ENCODE results near the gene KLHL17.

The KLHL17 gene

DNA sequence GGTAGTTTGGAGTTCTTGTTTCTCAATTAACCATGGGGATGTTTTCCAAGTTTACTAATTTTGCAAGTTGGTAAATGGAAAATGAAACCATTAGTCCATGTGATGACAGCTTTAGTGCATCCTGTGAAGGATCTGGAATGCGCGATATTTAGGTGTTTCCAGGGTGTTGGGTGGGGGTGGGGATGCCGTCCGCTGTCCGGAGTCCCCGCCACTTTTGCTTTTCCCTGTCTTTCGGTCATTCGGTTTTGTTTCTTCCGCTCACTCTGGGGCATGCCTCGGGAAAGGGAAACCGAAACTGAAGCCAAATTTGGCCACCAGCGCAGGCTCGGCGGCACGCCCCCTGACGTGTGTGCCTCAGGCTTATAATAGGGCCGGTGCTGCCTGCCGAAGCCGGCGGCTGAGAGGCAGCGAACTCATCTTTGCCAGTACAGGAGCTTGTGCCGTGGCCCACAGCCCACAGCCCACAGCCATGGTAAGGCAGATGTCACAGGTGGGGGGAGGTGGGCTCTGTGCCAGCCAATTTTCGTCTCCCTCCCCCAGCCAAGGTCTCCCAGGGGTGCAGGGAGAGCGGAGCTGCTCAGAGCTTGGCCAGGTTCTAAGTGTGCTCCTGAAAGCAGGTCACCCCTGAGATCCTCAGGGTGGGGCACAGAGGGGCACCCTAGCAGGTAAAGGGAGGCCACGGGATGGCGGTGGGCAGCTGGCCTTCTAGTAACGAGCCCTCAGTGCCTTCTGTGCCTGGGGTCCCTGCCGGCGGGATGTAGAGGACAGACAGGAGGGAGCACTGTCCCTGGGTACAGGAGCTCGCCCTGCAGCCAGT lies 52.9 kb downstream of the KLHL17 start, which contains the start of gene ISG15:
TSS of gene ISG15 (plus strand) at position 393 of the 817 bp plus-strand sequence. CDS start at position 470, 77 bp downstream.
- DNase-seq, result peak in 9 of 10 donors; percentile 60 to 95 (median 75)
- intact Hi-C loops (cut with DNase I), result no loop called here

DNA sequence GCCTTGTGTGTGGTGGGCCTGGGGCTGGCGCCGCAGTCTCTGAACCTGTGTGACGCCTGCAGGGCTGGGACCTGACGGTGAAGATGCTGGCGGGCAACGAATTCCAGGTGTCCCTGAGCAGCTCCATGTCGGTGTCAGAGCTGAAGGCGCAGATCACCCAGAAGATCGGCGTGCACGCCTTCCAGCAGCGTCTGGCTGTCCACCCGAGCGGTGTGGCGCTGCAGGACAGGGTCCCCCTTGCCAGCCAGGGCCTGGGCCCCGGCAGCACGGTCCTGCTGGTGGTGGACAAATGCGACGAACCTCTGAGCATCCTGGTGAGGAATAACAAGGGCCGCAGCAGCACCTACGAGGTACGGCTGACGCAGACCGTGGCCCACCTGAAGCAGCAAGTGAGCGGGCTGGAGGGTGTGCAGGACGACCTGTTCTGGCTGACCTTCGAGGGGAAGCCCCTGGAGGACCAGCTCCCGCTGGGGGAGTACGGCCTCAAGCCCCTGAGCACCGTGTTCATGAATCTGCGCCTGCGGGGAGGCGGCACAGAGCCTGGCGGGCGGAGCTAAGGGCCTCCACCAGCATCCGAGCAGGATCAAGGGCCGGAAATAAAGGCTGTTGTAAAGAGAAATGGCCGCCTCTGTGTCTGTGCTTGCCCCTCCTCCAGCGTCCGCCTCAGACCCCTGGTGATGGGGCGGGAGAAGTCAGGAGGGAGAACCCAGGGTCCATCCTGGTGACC lies 53.7 kb downstream of the KLHL17 start:
- peak in 2 of 10 donors; percentile 8 to 86 for DNase-seq
- intact Hi-C loops (cut with DNase I), result no loop called here

DNA sequence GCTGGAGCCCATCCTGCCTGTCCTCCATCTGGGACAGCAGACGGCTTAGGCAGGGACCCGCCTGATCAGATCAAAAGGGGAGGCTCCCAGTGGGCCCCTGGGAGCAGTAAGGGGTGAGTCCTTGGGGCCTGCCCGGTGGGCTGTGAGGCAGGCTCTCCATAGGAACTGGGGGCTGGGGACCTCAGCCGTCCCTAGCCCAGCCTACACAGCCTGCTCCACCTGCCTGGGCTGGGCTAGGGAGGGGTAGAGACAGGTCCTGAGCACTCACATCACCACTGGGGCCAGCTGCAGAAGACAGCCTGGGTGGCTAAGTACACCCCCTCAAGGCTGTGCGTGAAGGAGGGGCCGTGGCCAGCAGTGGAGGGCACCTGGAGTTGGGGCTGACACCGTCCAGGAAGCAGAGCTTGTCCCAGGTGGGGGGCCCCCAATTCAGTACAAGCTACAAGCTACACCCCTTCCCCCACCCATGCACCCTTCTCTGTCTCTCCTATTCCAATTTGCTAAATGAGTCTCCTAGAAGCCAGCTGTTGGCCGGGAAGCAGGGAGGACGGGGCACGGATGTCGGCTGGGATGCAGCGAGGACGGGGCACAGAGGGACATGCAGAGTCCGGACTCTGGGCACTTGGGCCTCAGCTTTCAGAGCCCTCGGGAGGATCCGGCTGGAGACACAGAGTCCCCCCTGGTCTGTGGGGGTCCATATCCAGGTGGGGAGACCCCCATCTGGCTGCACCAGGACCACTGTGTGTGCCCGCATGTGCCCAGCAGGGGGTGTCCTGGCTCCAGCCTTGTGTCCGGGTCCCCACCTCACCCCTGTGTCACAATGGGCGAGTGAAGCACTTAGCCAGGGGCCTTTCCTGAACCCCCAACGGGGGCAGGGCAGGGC lies 54.7 kb downstream of the KLHL17 start:
- DNase-seq, result peak in 1 of 10 donors; percentile 14
- intact Hi-C loops (cut with DNase I), result no loop called here
